Thyroid gland (tissue), 4 donors: ENCODE results near the gene RSPH1.

Source experiments
- POLR2A ChIP-seq, 2 donors: fragments of 450-650 bp; IDR thresholded peaks; one replicate each; pipeline ENCODE4 v1.6.1; 2017; ENCODE audit warnings: antibody characterized with exemption in 2 of 2, mild to moderate bottlenecking in 2 of 2, moderate library complexity in 1 of 2
- TF ChIP-seq, protein P1 (sequence below), 6 experiments: fragments of 200-600 bp in 3 of 6; fragments of 450-650 bp in 3 of 6; sonication (generic) in 3 of 6; IDR thresholded peaks; one replicate each; pipeline ENCODE4 v1.5.1; 2016 to 2019; ENCODE audit warnings: antibody characterized with exemption in 6 of 6, mild to moderate bottlenecking in 2 of 6, inconsistent platforms in 1 of 6, moderate library complexity in 1 of 6

DNA sequence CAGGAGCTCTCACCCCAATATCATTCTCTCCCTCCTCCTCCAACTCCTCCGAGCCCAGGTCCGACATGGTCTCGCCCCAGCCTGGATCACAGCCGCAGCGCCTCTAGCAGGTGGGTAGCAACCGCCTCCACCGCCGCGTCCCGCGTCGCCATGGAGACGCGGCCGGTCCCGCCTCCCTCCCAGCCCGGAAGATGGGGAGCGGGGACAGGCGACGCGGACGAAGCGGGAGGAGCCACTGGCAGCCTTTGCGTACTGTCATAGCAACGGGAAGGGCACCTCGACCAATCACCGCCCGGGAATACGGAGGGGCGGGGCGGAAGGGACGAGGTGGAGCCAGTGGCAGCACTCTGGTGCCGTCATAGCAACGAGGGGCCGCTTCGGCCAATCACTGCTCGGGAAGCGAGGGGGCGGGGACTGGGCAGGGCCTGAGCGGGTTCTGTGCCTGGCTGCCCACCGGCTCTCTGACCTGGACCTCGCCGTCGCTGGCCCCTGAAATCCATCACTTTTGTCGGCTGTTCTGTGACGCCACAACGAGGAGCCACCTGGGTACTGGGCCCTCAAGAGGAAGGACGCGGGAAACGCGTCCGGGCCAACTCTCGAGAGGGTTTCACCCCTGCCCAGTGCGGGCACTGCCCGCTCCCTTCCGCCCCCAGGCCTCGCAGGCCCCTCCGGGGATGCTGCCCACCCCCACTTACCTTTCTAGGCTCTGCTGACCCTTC is at the start of gene RSPH1:
- peak; percentile 76 to 86 for TF ChIP-seq POLR2A (IDR thresholded peaks at IDR 0.05)
- TF ChIP-seq, protein P1, sequence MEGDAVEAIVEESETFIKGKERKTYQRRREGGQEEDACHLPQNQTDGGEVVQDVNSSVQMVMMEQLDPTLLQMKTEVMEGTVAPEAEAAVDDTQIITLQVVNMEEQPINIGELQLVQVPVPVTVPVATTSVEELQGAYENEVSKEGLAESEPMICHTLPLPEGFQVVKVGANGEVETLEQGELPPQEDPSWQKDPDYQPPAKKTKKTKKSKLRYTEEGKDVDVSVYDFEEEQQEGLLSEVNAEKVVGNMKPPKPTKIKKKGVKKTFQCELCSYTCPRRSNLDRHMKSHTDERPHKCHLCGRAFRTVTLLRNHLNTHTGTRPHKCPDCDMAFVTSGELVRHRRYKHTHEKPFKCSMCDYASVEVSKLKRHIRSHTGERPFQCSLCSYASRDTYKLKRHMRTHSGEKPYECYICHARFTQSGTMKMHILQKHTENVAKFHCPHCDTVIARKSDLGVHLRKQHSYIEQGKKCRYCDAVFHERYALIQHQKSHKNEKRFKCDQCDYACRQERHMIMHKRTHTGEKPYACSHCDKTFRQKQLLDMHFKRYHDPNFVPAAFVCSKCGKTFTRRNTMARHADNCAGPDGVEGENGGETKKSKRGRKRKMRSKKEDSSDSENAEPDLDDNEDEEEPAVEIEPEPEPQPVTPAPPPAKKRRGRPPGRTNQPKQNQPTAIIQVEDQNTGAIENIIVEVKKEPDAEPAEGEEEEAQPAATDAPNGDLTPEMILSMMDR (IDR thresholded peaks at IDR 0.05) = no peak
